C4-2B (cell line): ENCODE results near the gene NCAPD3.

Experiments used
- H3K27ac ChIP-seq: fragments of 450-650 bp; 2 replicates; pipeline ENCODE4 v1.5.1; 2017
- CTCF ChIP-seq: fragments of 450-650 bp; conservative IDR thresholded peaks from 2 replicates; pipeline ENCODE4 v1.5.1; 2017; ENCODE audit warnings: mild to moderate bottlenecking
- ZFX ChIP-seq: fragments of 450-650 bp; IDR thresholded peaks from 2 replicates; pipeline ENCODE4 v1.6.1; 2017

The NCAPD3 gene

GRCh38 chr11:134250675-134251074 is 26.9 kb upstream of the NCAPD3 start:
- H3K27ac ChIP-seq, result no peak overlapping the region
- TF ChIP-seq ZFX, result no peak
- TF ChIP-seq CTCF, result no peak

GRCh38 chr11:134250246-134250645 is 26.5 kb upstream of the NCAPD3 start:
- TF ChIP-seq ZFX, result no peak
- TF ChIP-seq CTCF, result no peak
- H3K27ac ChIP-seq, result no peak overlapping the region

- no peak for TF ChIP-seq CTCF
- TF ChIP-seq ZFX, result no peak
- no peak overlapping the region for H3K27ac ChIP-seq
Measured at GRCh38 chr11:134248910-134249480, 25.2 kb upstream of the NCAPD3 start.

GRCh38 chr11:134246678-134247077 is 22.9 kb upstream of the NCAPD3 start:
- no peak overlapping the region for H3K27ac ChIP-seq
- TF ChIP-seq CTCF (no peak), ZFX (no peak)

DNA sequence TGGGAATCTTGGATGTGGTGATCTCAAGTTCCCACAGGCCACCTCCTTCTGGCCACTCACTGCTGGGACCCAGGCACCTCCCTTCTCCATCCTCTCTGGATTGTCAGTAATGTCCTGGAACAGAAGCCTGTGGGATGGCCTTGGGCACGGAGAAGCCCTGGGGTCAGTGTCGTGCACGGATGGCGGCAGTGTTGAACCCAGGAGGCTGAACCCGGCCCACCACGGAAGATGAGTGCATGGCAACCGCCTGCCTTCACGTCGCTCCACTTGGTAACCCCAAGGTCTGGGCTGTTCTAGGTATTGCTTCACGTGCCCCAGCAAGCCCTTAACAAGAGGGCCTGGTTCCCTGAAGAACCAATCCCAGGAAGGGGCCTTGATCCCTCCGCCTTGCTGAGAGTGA is 22.3 kb upstream of the NCAPD3 start:
- no peak for TF ChIP-seq CTCF
- no peak for TF ChIP-seq ZFX
- no peak overlapping the region for H3K27ac ChIP-seq

DNA sequence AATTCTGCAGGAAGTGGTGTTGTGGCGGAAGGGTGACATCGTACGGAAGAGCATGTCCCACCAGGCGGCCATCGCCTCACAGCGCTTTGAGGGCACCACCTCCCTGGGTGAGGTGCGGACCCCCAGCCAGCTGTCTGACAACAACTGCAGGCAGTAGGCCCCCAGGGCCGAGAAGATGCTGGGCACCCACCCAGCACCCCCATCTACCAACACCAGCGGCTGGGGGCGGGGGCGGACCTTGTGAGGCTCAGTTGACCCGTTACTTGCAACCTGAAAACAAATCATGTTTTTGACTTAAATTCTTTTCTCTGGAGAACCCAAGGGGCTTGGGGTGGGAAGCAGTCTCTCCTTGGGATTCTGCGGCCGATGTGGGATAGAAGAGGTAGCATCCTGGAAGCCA is 21.7 kb upstream of the NCAPD3 start:
- H3K27ac ChIP-seq, result no peak overlapping the region
- TF ChIP-seq CTCF (no peak), ZFX (no peak)

GRCh38 chr11:134244593-134244992 is 20.8 kb upstream of the NCAPD3 start:
- TF ChIP-seq ZFX, result no peak
- TF ChIP-seq CTCF, result peak; percentile 46
- H3K27ac ChIP-seq, result no peak overlapping the region
